Endodermal cell (in vitro differentiated cells): ENCODE data around the gene UGT1A7. TPM values are rescaled to one million over a fixed set of nuclear protein-coding genes. Genes with fewer than 3 reads are reported as not detected.
A peak's percentile ranks its signal among the peaks of the same experiment; 100 is the strongest.

Experiments used
- DNase-seq: peaks from one replicate; pipeline ENCODE4 v3.0.0-alpha.2; 2017
- H3K27ac ChIP-seq: 2 replicates; pipeline ENCODE4 v1.5.1; 2013; ENCODE audit warnings: mild to moderate bottlenecking, low read depth, low read length, moderate library complexity
- H3K27me3 ChIP-seq: 2 replicates; pipeline ENCODE4 v1.6.1; 2013; ENCODE audit warnings: mild to moderate bottlenecking, low read length, moderate library complexity; ENCODE audit not compliant: insufficient read depth, control insufficient read depth, poor library complexity, severe bottlenecking
- H3K36me3 ChIP-seq: 2 replicates; pipeline ENCODE4 v1.7.0; 2013; ENCODE audit warnings: mild to moderate bottlenecking, low read length, moderate library complexity; ENCODE audit not compliant: control insufficient read depth, insufficient read depth
- H3K4me1 ChIP-seq: one replicate; pipeline ENCODE4 v1.7.0; 2013; ENCODE audit warnings: low read length; ENCODE audit not compliant: control insufficient read depth, insufficient read depth
- H3K4me3 ChIP-seq: 2 replicates; pipeline ENCODE4 v1.5.1; 2013; ENCODE audit warnings: mild to moderate bottlenecking, low read length, moderate library complexity
- H3K9ac ChIP-seq: 2 replicates; pipeline ENCODE4 v1.6.1; 2013; ENCODE audit warnings: mild to moderate bottlenecking, low read length, moderate library complexity; ENCODE audit not compliant: poor library complexity, severe bottlenecking; ENCODE audit errors: extremely low read depth
- H3K9me3 ChIP-seq: 2 replicates; pipeline ENCODE4 v1.6.1; 2013; ENCODE audit warnings: mild to moderate bottlenecking, low read length, moderate library complexity; ENCODE audit not compliant: control insufficient read depth
- H3K27ac Mint-ChIP-seq: 2 replicates; pipeline ENCODE4 v1.8.0; 2020; ENCODE audit warnings: mixed read lengths
- H3K27me3 Mint-ChIP-seq: 2 replicates; pipeline ENCODE4 v1.8.0; 2021; ENCODE audit warnings: mild to moderate bottlenecking, mixed read lengths; ENCODE audit not compliant: insufficient read depth
- H3K36me3 Mint-ChIP-seq: 2 replicates; pipeline ENCODE4 v1.8.0; 2020; ENCODE audit warnings: low read depth, mixed read lengths
- H3K4me1 Mint-ChIP-seq: 2 replicates; pipeline ENCODE4 v1.8.0; 2020; ENCODE audit warnings: mixed read lengths
- H3K4me3 Mint-ChIP-seq: 2 replicates; pipeline ENCODE4 v1.8.0; 2020; ENCODE audit warnings: mild to moderate bottlenecking, moderate library complexity, mixed read lengths
- H3K9me3 Mint-ChIP-seq: 2 replicates; pipeline ENCODE4 v1.8.0; 2020; ENCODE audit warnings: mild to moderate bottlenecking, mixed read lengths
- CTCF ChIP-seq: fragments of 200-600 bp; sonication (generic); conservative IDR thresholded peaks from 2 replicates; pipeline ENCODE4 v1.5.0; 2021; ENCODE audit warnings: antibody characterized with exemption, mild to moderate bottlenecking
- WGBS, 2 experiments: methylation state at CpG; one replicate each; pipeline versions ENCODE4 v1.1.5 to v1.1.7; 2013; ENCODE audit warnings: missing lambda C conversion rate in 2 of 2, mixed read lengths in 1 of 2; ENCODE audit not compliant: insufficient coverage in 1 of 2, insufficient read length in 1 of 2; 5-methylcytosine and 5-hydroxymethylcytosine counted together
- total RNA-seq, 2 donors: library from RNA; stranded (reverse); fragmentation: NEBNext Ultra II Directional in 1 of 2; extraction: Animal tissue kit (Norgen Biotek cat#: 25700) in 1 of 2; gene quantifications; 2 replicates in 1 of 2; 3 replicates in 1 of 2; pipeline ENCODE4 v1.2.1, GENCODE V29; 2021

The UGT1A7 gene
- total RNA-seq, 2 donors from 2014 or later = not detected

GRCh38 chr2:233707940-233708644 lies 26.4 kb downstream of the UGT1A7 start:
- Histone ChIP-seq H3K4me3 (no peak overlapping the region), H3K27ac (no peak overlapping the region), H3K4me1 (no peaks in the 10 kb centered on the region), H3K27me3 (no peaks in the 10 kb centered on the region), H3K9ac (no peak overlapping the region), H3K36me3 (no peaks in the 10 kb centered on the region), H3K9me3 (no peaks in the 10 kb centered on the region)
- Mint-ChIP-seq H3K36me3 (no peaks in the 10 kb centered on the region), H3K27ac (no peak overlapping the region), H3K4me3 (no peak overlapping the region), H3K27me3 (no peaks in the 10 kb centered on the region), H3K9me3 (no peaks in the 10 kb centered on the region), H3K4me1 (peaks cover 5% of the 10 kb centered on the region)
- DNase-seq = no peak
- TF ChIP-seq CTCF = no peak
- 89 to 92% methylated on average over 8 to 9 of the region's 10 CpGs for WGBS, 2 experiments

GRCh38 chr2:233708942-233709341 lies 27.2 kb downstream of the UGT1A7 start:
- Histone ChIP-seq H3K4me1 (no peaks in the 10 kb centered on the region), H3K27me3 (no peaks in the 10 kb centered on the region), H3K27ac (no peak overlapping the region), H3K36me3 (no peaks in the 10 kb centered on the region), H3K4me3 (no peak overlapping the region), H3K9ac (no peak overlapping the region), H3K9me3 (no peaks in the 10 kb centered on the region)
- H3K27ac Mint-ChIP-seq = no peak overlapping the region
- no peak for TF ChIP-seq CTCF
- no peaks in the 10 kb centered on the region for H3K36me3 Mint-ChIP-seq
- no peaks in the 10 kb centered on the region for H3K27me3 Mint-ChIP-seq
- no peak for DNase-seq
- H3K4me3 Mint-ChIP-seq = no peak overlapping the region
- WGBS, 2 experiments = 89 to 100% methylated on average over 1 to 4 of the region's 5 CpGs
- peaks cover 5% of the 10 kb centered on the region for H3K4me1 Mint-ChIP-seq
- H3K9me3 Mint-ChIP-seq = no peaks in the 10 kb centered on the region

GRCh38 chr2:233711312-233712008 lies 29.8 kb downstream of the UGT1A7 start:
- Histone ChIP-seq H3K4me1 (no peaks in the 10 kb centered on the region), H3K36me3 (no peaks in the 10 kb centered on the region), H3K27ac (no peak overlapping the region), H3K9me3 (no peaks in the 10 kb centered on the region), H3K9ac (no peak overlapping the region), H3K4me3 (no peak overlapping the region), H3K27me3 (no peaks in the 10 kb centered on the region)
- peak; percentile 96 for TF ChIP-seq CTCF
- Mint-ChIP-seq H3K27me3 (peaks cover 7% of the 10 kb centered on the region), H3K4me1 (peaks cover 5% of the 10 kb centered on the region), H3K4me3 (no peak overlapping the region), H3K27ac (no peak overlapping the region), H3K9me3 (no peaks in the 10 kb centered on the region), H3K36me3 (no peaks in the 10 kb centered on the region)
- WGBS, 2 experiments = 48 to 58% methylated on average over 10 to 11 of the region's 11 CpGs
- peak; percentile 93 for DNase-seq
